H9 (cell line): ENCODE measurements around the gene KLHL22. TPM values are rescaled to one million over a fixed set of nuclear protein-coding genes. Genes with fewer than 3 reads are reported as not detected.
"Not testable (repeated sequence)": the region's sequence is repeated elsewhere in the genome, so short reads cannot be mapped to it uniquely, and the experiment has no call there.

Source experiments
- DNase-seq: peaks from one replicate; pipeline ENCODE4 v3.0.0-alpha.2; 2017
- H2AFZ ChIP-seq: one replicate; pipeline ENCODE4 v1.6.1; 2013; ENCODE audit warnings: mild to moderate bottlenecking, low read length, control low read depth, moderate library complexity
- H2AK5ac ChIP-seq: 2 replicates; pipeline ENCODE4 v1.6.1; 2013; ENCODE audit warnings: low read length, control low read depth, mixed read lengths; ENCODE audit not compliant: insufficient read length
- H2BK120ac ChIP-seq: one replicate; pipeline ENCODE4 v1.6.1; 2013; ENCODE audit warnings: low read depth, mild to moderate bottlenecking, low read length, control low read depth, inconsistent platforms; ENCODE audit not compliant: poor library complexity, severe bottlenecking
- H2BK12ac ChIP-seq: 2 replicates; pipeline ENCODE4 v1.6.1; 2013; ENCODE audit warnings: low read length, control low read depth, mixed read lengths, low read depth; ENCODE audit not compliant: insufficient read length
- H2BK15ac ChIP-seq: 2 replicates; pipeline ENCODE4 v1.6.1; 2013; ENCODE audit warnings: low read depth, low read length, control low read depth
- H2BK20ac ChIP-seq: one replicate; pipeline ENCODE4 v1.6.1; 2013; ENCODE audit warnings: low read depth, mild to moderate bottlenecking, low read length, control low read depth, inconsistent platforms; ENCODE audit not compliant: poor library complexity, severe bottlenecking
- H2BK5ac ChIP-seq: 2 replicates; pipeline ENCODE4 v1.6.1; 2013; ENCODE audit warnings: low read length, control low read depth, mixed read lengths; ENCODE audit not compliant: insufficient read length
- H3K14ac ChIP-seq: 2 replicates; pipeline ENCODE4 v1.6.1; 2013; ENCODE audit warnings: low read length, control low read depth; ENCODE audit not compliant: insufficient read depth
- H3K18ac ChIP-seq: 2 replicates; pipeline ENCODE4 v1.6.1; 2013; ENCODE audit warnings: low read depth, mild to moderate bottlenecking, mixed read lengths, low read length, control low read depth; ENCODE audit not compliant: insufficient read length
- H3K23ac ChIP-seq: 2 replicates; pipeline ENCODE4 v1.6.1; 2013; ENCODE audit warnings: low read length, control low read depth, mixed read lengths, low read depth; ENCODE audit not compliant: insufficient read length
- H3K23me2 ChIP-seq: 2 replicates; pipeline ENCODE4 v1.6.1; 2013; ENCODE audit warnings: low read depth, mild to moderate bottlenecking, mixed read lengths, low read length, control low read depth; ENCODE audit not compliant: insufficient read length, poor library complexity, severe bottlenecking
- H3K27ac ChIP-seq: 2 replicates; pipeline ENCODE4 v1.5.1; 2013; ENCODE audit warnings: low read length, control low read depth, mixed read lengths, low read depth; ENCODE audit not compliant: insufficient read length
- H3K27me3 ChIP-seq: 2 replicates; pipeline ENCODE4 v1.6.1; 2013; ENCODE audit warnings: low read length, control low read depth, inconsistent platforms; ENCODE audit not compliant: insufficient read depth
- H3K4ac ChIP-seq: 2 replicates; pipeline ENCODE4 v1.6.1; 2013; ENCODE audit warnings: low read depth, mild to moderate bottlenecking, control low read depth, inconsistent platforms, low read length, moderate library complexity
- H3K4me1 ChIP-seq: 2 replicates; pipeline ENCODE4 v1.6.1; 2013; ENCODE audit warnings: low read length, control low read depth, inconsistent platforms; ENCODE audit not compliant: insufficient read depth
- H3K4me2 ChIP-seq: 2 replicates; pipeline ENCODE4 v1.6.1; 2013; ENCODE audit warnings: low read length, control low read depth, mixed read lengths; ENCODE audit not compliant: insufficient read length, insufficient read depth
- H3K56ac ChIP-seq: 2 replicates; pipeline ENCODE4 v1.6.1; 2013; ENCODE audit warnings: low read depth, mild to moderate bottlenecking, mixed read lengths, low read length, control low read depth; ENCODE audit not compliant: insufficient read length
- H3K79me1 ChIP-seq: 2 replicates; pipeline ENCODE4 v1.6.1; 2013; ENCODE audit warnings: low read depth, mild to moderate bottlenecking, moderate library complexity, low read length, control low read depth, inconsistent platforms; ENCODE audit not compliant: insufficient read depth, poor library complexity, severe bottlenecking
- H3K79me2 ChIP-seq: 2 replicates; pipeline ENCODE4 v1.6.1; 2013; ENCODE audit warnings: low read length, control low read depth, inconsistent platforms; ENCODE audit not compliant: insufficient read depth
- H3K9ac ChIP-seq: 2 replicates; pipeline ENCODE4 v1.6.1; 2013; ENCODE audit warnings: low read length, control low read depth, mixed read lengths; ENCODE audit not compliant: insufficient read length; ENCODE audit errors: extremely low read depth
- H3K9me3 ChIP-seq: one replicate; pipeline ENCODE4 v1.6.1; 2013; ENCODE audit warnings: low read depth, low read length, inconsistent platforms; ENCODE audit not compliant: control insufficient read depth
- H3T11ph ChIP-seq: one replicate; pipeline ENCODE4 v1.6.1; 2013; ENCODE audit warnings: mild to moderate bottlenecking, low read length, control low read depth, inconsistent platforms
- H4K20me1 ChIP-seq: one replicate; pipeline ENCODE4 v1.6.1; 2013; ENCODE audit not compliant: control insufficient read depth, insufficient read length, insufficient read depth
- H4K5ac ChIP-seq: 2 replicates; pipeline ENCODE4 v1.6.1; 2013; ENCODE audit warnings: low read depth, mild to moderate bottlenecking, mixed read lengths, low read length, control low read depth; ENCODE audit not compliant: insufficient read length
- H4K8ac ChIP-seq: replicated peaks from 2 replicates; pipeline ENCODE4 v1.6.1; 2013; ENCODE audit warnings: low read length, control low read depth, mixed read lengths, low read depth; ENCODE audit not compliant: insufficient read length
- H4K91ac ChIP-seq: 2 replicates; pipeline ENCODE4 v1.6.1; 2013; ENCODE audit warnings: low read depth, mild to moderate bottlenecking, moderate library complexity, mixed read lengths, low read length, control low read depth; ENCODE audit not compliant: insufficient read length
- H3K27ac Mint-ChIP-seq, 3 experiments: 2 replicates in 2 of 3; 3 replicates in 1 of 3; pipeline ENCODE4 v1.8.0; 2020 to 2021; ENCODE audit warnings: mixed read lengths in 3 of 3, mild to moderate bottlenecking in 1 of 3, moderate library complexity in 1 of 3
- H3K27me3 Mint-ChIP-seq: 2 replicates; pipeline ENCODE4 v1.8.0; 2021; ENCODE audit warnings: low read depth, mild to moderate bottlenecking, moderate library complexity, mixed read lengths
- H3K36me3 Mint-ChIP-seq, 3 experiments: 2 replicates in 2 of 3; 3 replicates in 1 of 3; pipeline ENCODE4 v1.8.0; 2020 to 2021; ENCODE audit warnings: low read depth in 3 of 3, mixed read lengths in 3 of 3; ENCODE audit not compliant: insufficient read depth in 1 of 3
- H3K4me1 Mint-ChIP-seq, 2 experiments: 2 replicates each; pipeline ENCODE4 v1.8.0; 2020; ENCODE audit warnings: mixed read lengths in 2 of 2
- H3K4me3 Mint-ChIP-seq, 2 experiments: 2 replicates in 1 of 2; 3 replicates in 1 of 2; pipeline ENCODE4 v1.8.0; 2020 to 2021; ENCODE audit warnings: mild to moderate bottlenecking in 2 of 2, mixed read lengths in 2 of 2, moderate library complexity in 1 of 2
- H3K9me3 Mint-ChIP-seq, 2 experiments: 2 replicates in 1 of 2; 3 replicates in 1 of 2; pipeline ENCODE4 v1.8.0; 2020; ENCODE audit warnings: mild to moderate bottlenecking in 2 of 2, mixed read lengths in 2 of 2, moderate library complexity in 1 of 2
- WGBS: extraction: QIAGEN DNeasy Blood & Tissue Kit; methylation state at CpG from one replicate; pipeline ENCODE4 v1.1.7; 2013; ENCODE audit warnings: missing lambda C conversion rate, low lambda C conversion rate, mixed read lengths; ENCODE audit not compliant: insufficient read length; ENCODE audit errors: extremely low coverage; 5-methylcytosine and 5-hydroxymethylcytosine counted together
- total RNA-seq: library from RNA; stranded (reverse); gene quantifications from 2 replicates; pipeline ENCODE4 v1.2.1, GENCODE V29; 2021
- TF ChIP-seq, protein P1 (sequence below): fragments of 200-600 bp; sonication (generic); conservative IDR thresholded peaks from 3 replicates; pipeline ENCODE4 v1.8.0; 2021; ENCODE audit warnings: antibody characterized with exemption, mild to moderate bottlenecking

Gene KLHL22
- total RNA-seq, 1 experiment from 2014 or later = 11.9 TPM

DNA sequence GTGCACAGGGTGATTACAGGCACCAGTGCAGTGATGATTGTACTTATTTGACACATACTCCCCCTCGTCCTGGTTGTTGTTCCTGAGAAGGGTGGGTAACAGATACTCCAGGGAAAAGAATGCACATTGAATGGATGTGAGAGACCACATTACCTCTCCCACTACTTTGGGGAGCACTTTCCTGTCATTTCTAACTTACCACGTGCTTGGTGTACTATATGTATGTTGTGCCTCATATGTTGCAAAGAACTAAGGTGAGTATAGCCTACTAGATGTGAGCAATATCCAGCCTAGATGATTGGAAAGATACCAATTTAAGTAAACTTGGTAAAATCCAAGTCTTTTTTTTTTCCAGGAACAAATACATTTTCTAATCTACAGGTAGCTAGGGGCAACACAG lies 43.7 kb downstream of the KLHL22 start:
- TF ChIP-seq, protein P1, sequence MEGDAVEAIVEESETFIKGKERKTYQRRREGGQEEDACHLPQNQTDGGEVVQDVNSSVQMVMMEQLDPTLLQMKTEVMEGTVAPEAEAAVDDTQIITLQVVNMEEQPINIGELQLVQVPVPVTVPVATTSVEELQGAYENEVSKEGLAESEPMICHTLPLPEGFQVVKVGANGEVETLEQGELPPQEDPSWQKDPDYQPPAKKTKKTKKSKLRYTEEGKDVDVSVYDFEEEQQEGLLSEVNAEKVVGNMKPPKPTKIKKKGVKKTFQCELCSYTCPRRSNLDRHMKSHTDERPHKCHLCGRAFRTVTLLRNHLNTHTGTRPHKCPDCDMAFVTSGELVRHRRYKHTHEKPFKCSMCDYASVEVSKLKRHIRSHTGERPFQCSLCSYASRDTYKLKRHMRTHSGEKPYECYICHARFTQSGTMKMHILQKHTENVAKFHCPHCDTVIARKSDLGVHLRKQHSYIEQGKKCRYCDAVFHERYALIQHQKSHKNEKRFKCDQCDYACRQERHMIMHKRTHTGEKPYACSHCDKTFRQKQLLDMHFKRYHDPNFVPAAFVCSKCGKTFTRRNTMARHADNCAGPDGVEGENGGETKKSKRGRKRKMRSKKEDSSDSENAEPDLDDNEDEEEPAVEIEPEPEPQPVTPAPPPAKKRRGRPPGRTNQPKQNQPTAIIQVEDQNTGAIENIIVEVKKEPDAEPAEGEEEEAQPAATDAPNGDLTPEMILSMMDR = no peak
- Histone ChIP-seq H2AK5ac (no peak overlapping the region), H3K27ac (no peak overlapping the region), H3K4me1 (0 out of 2 replicates have a peak, but pooled peaks cover 2% of the 10 kb centered on the region), H3K18ac (no peak overlapping the region), H4K91ac (no peak overlapping the region), H2BK5ac (no peak overlapping the region), H2AFZ (no peak overlapping the region), H3K23ac (no peak overlapping the region), H4K5ac (no peak overlapping the region), H3K9me3 (no peaks in the 10 kb centered on the region), H3K14ac (no peak overlapping the region), H2BK12ac (no peak overlapping the region), H3K79me2 (no peaks in the 10 kb centered on the region), H2BK15ac (no peak overlapping the region), H3K4ac (no peak overlapping the region), H4K20me1 (no peaks in the 10 kb centered on the region), H3K27me3 (no peaks in the 10 kb centered on the region), H3K4me2 (no peak overlapping the region), H3K9ac (no peak overlapping the region), H3K56ac (no peak overlapping the region), H4K8ac (no peak overlapping the region), H2BK20ac (no peak overlapping the region), H2BK120ac (no peak overlapping the region), H3T11ph (no peak overlapping the region), H3K23me2 (no peaks in the 10 kb centered on the region), H3K79me1 (no peaks in the 10 kb centered on the region)
- peaks cover 2 to 10% (median 4%) of the 10 kb centered on the region in 3 experiments; a peak in 5 of 7 replicates for H3K36me3 Mint-ChIP-seq
- H3K9me3 Mint-ChIP-seq = peaks cover 0 to 2% of the 10 kb centered on the region in 2 experiments; a peak in 1 of 5 replicates
- H3K27me3 Mint-ChIP-seq = peaks cover 2% of the 10 kb centered on the region
- no peak overlapping the region for H3K27ac Mint-ChIP-seq
- H3K4me3 Mint-ChIP-seq = no peak overlapping the region
- DNase-seq = no peak
- peaks cover 8 to 9% of the 10 kb centered on the region in 2 experiments for H3K4me1 Mint-ChIP-seq
- no CpG with 5 or more reads among the region's 2 CpGs for WGBS

DNA sequence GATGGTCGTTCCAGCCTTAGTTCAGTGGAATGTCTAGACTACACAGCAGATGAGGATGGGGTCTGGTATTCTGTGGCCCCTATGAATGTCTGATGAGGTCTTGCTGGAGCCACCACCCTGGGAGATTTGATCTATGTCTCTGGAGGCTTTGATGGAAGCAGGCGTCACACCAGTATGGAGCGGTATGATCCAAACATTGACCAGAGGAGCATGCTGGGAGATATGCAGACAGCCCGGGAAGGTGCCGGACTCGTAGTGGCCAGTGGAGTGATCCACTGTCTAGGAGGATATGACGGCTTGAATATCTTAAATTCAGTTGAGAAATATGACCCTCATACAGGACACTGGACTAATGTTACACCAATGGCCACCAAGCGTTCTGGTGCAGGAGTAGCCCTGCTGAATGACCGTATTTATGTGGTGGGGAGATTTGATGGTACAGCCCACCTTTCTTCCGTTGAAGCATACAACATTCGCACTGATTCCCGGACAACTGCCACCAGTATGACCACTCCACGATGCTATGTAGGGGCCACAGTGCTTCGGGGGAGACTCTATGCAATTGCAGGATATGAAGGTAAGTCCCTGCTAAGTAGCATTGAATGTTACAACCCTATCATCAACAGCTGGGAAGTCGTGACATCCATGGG lies 44.3 kb downstream of the KLHL22 start:
- not testable (repeated sequence) for H3K4me2 ChIP-seq, H3K27me3 Mint-ChIP-seq, H3K9me3 ChIP-seq, H3K4ac ChIP-seq, H2BK20ac ChIP-seq, H2BK15ac ChIP-seq, H3K9ac ChIP-seq, H3K79me1 ChIP-seq, H3K27ac Mint-ChIP-seq, H4K5ac ChIP-seq, H3K4me1 ChIP-seq, H2BK120ac ChIP-seq, H4K91ac ChIP-seq, H3K27me3 ChIP-seq, H3K4me1 Mint-ChIP-seq, H3K9me3 Mint-ChIP-seq, H3T11ph ChIP-seq, H3K56ac ChIP-seq, H3K23me2 ChIP-seq, H2AFZ ChIP-seq, H3K4me3 Mint-ChIP-seq, H4K8ac ChIP-seq, H3K18ac ChIP-seq, H3K27ac ChIP-seq, H3K23ac ChIP-seq, H2BK5ac ChIP-seq, H4K20me1 ChIP-seq, DNase-seq, H2BK12ac ChIP-seq, H3K79me2 ChIP-seq, H3K14ac ChIP-seq, H2AK5ac ChIP-seq
- WGBS = no CpG with 5 or more reads among the region's 15 CpGs
- peaks cover 2 to 10% (median 4%) of the 10 kb centered on the region in 3 experiments; a peak in 5 of 7 replicates for H3K36me3 Mint-ChIP-seq
